ENCODE data around the gene BEX4.
"Not testable (repeated sequence)": the region's sequence is repeated elsewhere in the genome, so short reads cannot be mapped to it uniquely, and the experiment has no call there.

Gene BEX4

DNA sequence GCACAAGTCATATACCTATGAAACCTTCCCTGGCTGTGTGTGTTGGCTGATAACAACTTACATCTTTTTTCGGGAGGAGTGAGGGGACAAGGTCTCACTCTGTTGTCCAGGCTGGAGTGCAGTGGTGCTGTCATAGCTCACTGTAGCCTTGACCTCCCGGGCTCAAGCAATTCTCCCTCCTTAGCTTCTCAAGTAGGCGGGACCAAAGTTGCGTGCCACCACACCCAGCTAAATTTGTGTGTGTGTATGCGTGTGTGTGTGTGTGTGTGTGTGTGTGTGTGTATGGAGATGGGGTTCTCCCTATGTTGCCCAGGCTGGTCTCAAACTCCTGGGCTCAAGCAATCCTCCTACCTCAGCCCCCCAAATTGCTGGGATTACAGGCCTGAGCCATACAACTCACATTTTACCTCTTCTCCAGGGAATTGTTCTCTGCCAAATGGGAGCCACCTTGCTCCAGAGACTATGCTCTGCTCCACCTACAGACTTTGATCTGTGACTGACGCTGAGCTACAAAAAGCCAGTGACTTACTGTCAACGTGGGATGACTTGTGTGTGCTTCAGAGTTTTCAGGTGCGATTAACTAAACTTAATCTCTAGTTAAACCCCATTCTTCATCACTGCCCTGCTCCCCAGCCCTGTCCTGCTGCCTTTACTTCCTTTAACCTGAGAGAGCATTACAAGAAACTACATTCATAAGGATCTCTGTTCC lies 2.0 kb upstream of the BEX4 start:
- intact Hi-C loops (cut with micrococcal nuclease), result no loop called here
- Mint-ChIP-seq H3K9me3 (no peaks in the 10 kb centered on the region), H3K27ac (no peak overlapping the region), H3K36me3 (ENCODE audit: low read depth) (peaks cover 13% of the 10 kb centered on the region), H3K27me3 (no peaks in the 10 kb centered on the region), H3K4me1 (ENCODE audit: low read depth) (peaks cover 13% of the 10 kb centered on the region), H3K4me3 (no peak overlapping the region)

- Mint-ChIP-seq H3K4me1 (ENCODE audit: low read depth) (peaks cover 13% of the 10 kb centered on the region), H3K27ac (peak overlapping the region; percentile 93), H3K27me3 (peaks cover 4% of the 10 kb centered on the region), H3K9me3 (no peaks in the 10 kb centered on the region), H3K4me3 (peak overlapping the region; percentile 90), H3K36me3 (ENCODE audit: low read depth) (peaks cover 13% of the 10 kb centered on the region)
- intact Hi-C loops (cut with micrococcal nuclease), result no loop called here
These were observed 600 bp downstream of the BEX4 start for GRCh38 chrX:103215425-103215991.

GRCh38 chrX:103220511-103221323 lies 5.8 kb downstream of the BEX4 start:
- H3K9me3 Mint-ChIP-seq, result no peaks in the 10 kb centered on the region
- no peak overlapping the region for H3K27ac Mint-ChIP-seq
- no peak overlapping the region for H3K4me3 Mint-ChIP-seq
- H3K27me3 Mint-ChIP-seq, result peaks cover 10% of the 10 kb centered on the region
- H3K36me3 Mint-ChIP-seq (ENCODE audit: low read depth), result peaks cover 7% of the 10 kb centered on the region
- H3K4me1 Mint-ChIP-seq (ENCODE audit: low read depth), result peaks cover 6% of the 10 kb centered on the region
- intact Hi-C loops (cut with micrococcal nuclease), result no loop called here

- intact Hi-C loops (cut with micrococcal nuclease); H3K4me3 Mint-ChIP-seq; H3K27ac Mint-ChIP-seq; H3K4me1 Mint-ChIP-seq (ENCODE audit: low read depth); H3K27me3 Mint-ChIP-seq; H3K9me3 Mint-ChIP-seq; H3K36me3 Mint-ChIP-seq (ENCODE audit: low read depth): not testable (repeated sequence)
These were observed 11.0 kb downstream of the BEX4 start for GRCh38 chrX:103225918-103226317.

- Mint-ChIP-seq H3K27me3 (no peaks in the 10 kb centered on the region), H3K36me3 (ENCODE audit: low read depth) (no peaks in the 10 kb centered on the region), H3K27ac (no peak overlapping the region), H3K4me3 (no peak overlapping the region), H3K9me3 (no peaks in the 10 kb centered on the region), H3K4me1 (ENCODE audit: low read depth) (no peaks in the 10 kb centered on the region)
- intact Hi-C loops (cut with micrococcal nuclease), result no loop called here
These were observed 18.4 kb downstream of the BEX4 start for GRCh38 chrX:103233263-103233662.

DNA sequence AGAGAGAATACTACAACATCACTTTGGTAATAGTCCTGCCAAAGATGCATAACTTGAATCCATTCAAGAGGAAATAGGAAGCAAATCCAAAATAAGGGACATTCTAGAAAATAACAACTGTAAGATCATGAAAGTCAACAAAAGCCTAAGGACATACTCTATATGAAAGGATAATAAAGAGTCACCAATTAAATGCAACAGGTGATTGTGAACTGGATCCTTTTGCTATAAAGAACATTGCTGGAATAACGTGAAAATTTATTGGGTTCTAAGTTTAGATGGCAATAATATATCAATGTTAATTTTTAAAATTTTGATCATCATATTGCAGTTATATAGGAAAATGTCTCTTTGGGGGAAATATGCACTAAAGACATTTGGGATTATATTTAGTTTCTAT lies 20.0 kb downstream of the BEX4 start:
- intact Hi-C loops (cut with micrococcal nuclease), result no loop called here
- Mint-ChIP-seq H3K27me3 (no peaks in the 10 kb centered on the region), H3K4me3 (no peak overlapping the region), H3K4me1 (ENCODE audit: low read depth) (no peaks in the 10 kb centered on the region), H3K36me3 (ENCODE audit: low read depth) (no peaks in the 10 kb centered on the region), H3K9me3 (no peaks in the 10 kb centered on the region), H3K27ac (no peak overlapping the region)

DNA sequence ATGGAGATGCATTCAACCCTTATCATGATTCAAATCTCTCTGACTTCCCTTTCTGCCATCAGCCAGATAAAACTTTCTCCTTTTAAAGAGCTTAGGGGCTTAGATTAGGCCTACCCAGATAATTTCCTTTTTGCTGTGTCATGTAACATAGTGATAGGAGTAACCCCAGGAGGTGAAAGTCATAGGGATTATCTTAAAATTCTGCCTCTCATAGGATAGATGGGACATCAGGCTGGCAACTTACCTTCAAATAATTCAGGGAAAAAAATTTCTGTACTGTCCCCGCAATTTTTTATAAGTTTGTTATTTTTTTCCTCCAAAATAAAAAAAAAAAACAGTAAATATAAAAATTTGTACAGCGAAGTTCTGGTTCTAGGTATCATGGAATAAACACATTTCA lies 20.7 kb downstream of the BEX4 start:
- intact Hi-C loops (cut with micrococcal nuclease); H3K27ac Mint-ChIP-seq; H3K9me3 Mint-ChIP-seq; H3K4me3 Mint-ChIP-seq; H3K27me3 Mint-ChIP-seq; H3K4me1 Mint-ChIP-seq (ENCODE audit: low read depth); H3K36me3 Mint-ChIP-seq (ENCODE audit: low read depth): not testable (repeated sequence)

DNA sequence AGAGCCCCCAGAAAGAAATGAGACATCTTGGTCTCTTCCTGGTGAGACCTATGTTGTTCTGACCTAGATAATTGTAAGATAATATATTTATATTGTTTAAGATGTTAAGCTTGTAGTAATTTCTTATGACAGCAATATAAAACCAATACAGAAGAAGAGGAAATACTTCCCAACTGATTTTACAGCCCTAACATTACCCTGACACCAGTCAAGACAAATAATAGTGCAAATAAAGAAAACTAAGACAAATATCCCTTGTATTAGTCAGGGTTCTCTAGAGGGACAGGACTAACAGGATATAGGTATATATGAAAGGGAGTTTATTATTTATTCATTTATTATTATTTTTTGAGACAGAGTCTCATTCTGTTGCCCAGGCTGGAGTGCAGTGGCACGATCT lies 21.4 kb downstream of the BEX4 start:
- no peaks in the 10 kb centered on the region for H3K4me1 Mint-ChIP-seq (ENCODE audit: low read depth)
- no peak overlapping the region for H3K27ac Mint-ChIP-seq
- no peaks in the 10 kb centered on the region for H3K9me3 Mint-ChIP-seq
- H3K27me3 Mint-ChIP-seq, result no peaks in the 10 kb centered on the region
- intact Hi-C loops (cut with micrococcal nuclease), result no loop called here
- no peak overlapping the region for H3K4me3 Mint-ChIP-seq
- H3K36me3 Mint-ChIP-seq (ENCODE audit: low read depth), result no peaks in the 10 kb centered on the region

DNA sequence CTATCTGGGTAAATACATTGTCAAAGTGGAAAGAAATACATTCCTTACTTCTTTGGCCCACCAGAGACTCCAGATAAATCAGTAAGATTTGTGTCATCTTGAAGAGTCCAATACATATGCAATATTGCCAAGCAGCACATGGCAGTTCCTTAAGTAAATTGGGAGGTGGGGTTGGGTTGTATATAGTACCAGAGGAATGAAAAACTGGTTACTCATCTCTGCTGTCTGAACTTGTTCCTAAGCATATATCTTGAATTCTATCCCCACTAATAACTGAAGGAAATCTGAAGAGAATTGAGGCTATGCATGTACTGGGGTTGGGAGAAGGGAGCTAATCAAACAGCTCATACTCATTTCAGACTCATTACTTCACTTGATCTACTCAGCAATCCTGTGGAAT lies 25.2 kb downstream of the BEX4 start:
- no peak overlapping the region for H3K4me3 Mint-ChIP-seq

DNA sequence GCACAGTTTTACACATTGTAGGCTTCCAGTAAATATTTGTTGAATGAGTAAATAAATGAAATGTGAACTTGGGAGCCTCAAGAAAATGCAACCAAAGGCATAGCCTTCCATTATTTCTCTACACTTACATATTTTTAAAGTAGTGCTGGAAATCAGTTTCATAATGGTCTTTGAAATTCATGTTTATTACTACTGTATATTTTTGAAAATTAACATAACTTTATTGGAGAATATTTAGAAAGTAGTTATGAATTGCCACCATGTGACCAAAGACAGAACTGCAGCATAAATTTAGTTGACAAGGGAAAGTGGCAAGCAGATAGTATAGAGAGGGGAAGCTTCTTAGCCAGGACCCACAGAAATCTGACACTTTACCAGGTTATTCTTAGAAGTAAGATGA lies 33.6 kb downstream of the BEX4 start:
- intact Hi-C loops (cut with micrococcal nuclease), result loop anchor here (1.0 kb wide), 1 partner anchor 37 kb away; no protein-coding TSS in a partner anchor
- no peak overlapping the region for H3K4me3 Mint-ChIP-seq
- H3K27me3 Mint-ChIP-seq, result no peaks in the 10 kb centered on the region
- peaks cover 14% of the 10 kb centered on the region for H3K36me3 Mint-ChIP-seq (ENCODE audit: low read depth)
- peaks cover 3% of the 10 kb centered on the region for H3K4me1 Mint-ChIP-seq (ENCODE audit: low read depth)
- H3K9me3 Mint-ChIP-seq, result no peaks in the 10 kb centered on the region
- no peak overlapping the region for H3K27ac Mint-ChIP-seq

More for the DNA sequence above, 25.2 kb downstream of the BEX4 start:
- Mint-ChIP-seq H3K36me3 (ENCODE audit: low read depth) (no peaks in the 10 kb centered on the region), H3K4me1 (ENCODE audit: low read depth) (no peaks in the 10 kb centered on the region), H3K27ac (no peak overlapping the region), H3K9me3 (no peaks in the 10 kb centered on the region), H3K27me3 (peaks cover 3% of the 10 kb centered on the region)
- intact Hi-C loops (cut with micrococcal nuclease), result no loop called here

- Mint-ChIP-seq H3K4me3 (no peak overlapping the region), H3K9me3 (no peaks in the 10 kb centered on the region), H3K27me3 (no peaks in the 10 kb centered on the region), H3K27ac (no peak overlapping the region), H3K36me3 (ENCODE audit: low read depth) (peaks cover 26% of the 10 kb centered on the region), H3K4me1 (ENCODE audit: low read depth) (peaks cover 15% of the 10 kb centered on the region)
- intact Hi-C loops (cut with micrococcal nuclease), result loop anchor here (10.0 kb wide), 1 partner anchor 295 kb away; no protein-coding TSS in a partner anchor
These were observed 34.9 kb downstream of the BEX4 start for GRCh38 chrX:103249805-103250204.

DNA sequence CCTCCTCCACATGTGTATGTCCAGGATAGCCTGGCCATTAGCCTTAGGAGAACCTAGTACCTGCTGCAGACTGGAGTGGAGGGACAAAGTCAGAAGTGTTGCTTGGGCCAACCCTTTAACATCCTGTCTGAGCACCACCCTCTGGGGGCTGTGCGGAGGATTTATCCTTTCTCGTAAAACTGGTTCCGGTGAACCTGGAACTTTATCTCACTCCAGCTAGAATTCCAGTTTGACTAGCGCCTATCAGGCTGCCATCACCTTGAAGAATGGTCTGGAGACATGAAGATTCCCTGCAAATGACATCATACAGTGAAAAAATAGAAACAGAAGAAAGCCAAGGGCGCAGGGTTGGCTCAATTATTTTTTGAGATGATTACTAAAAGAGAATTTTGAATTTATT lies 36.1 kb downstream of the BEX4 start:
- no peaks in the 10 kb centered on the region for H3K9me3 Mint-ChIP-seq
- H3K36me3 Mint-ChIP-seq (ENCODE audit: low read depth), result peaks cover 29% of the 10 kb centered on the region
- H3K4me1 Mint-ChIP-seq (ENCODE audit: low read depth), result peaks cover 19% of the 10 kb centered on the region
- H3K27ac Mint-ChIP-seq, result no peak overlapping the region
- intact Hi-C loops (cut with micrococcal nuclease), result loop anchor here (10.0 kb wide), 1 partner anchor 296 kb away; no protein-coding TSS in a partner anchor
- no peak overlapping the region for H3K4me3 Mint-ChIP-seq
- no peaks in the 10 kb centered on the region for H3K27me3 Mint-ChIP-seq

DNA sequence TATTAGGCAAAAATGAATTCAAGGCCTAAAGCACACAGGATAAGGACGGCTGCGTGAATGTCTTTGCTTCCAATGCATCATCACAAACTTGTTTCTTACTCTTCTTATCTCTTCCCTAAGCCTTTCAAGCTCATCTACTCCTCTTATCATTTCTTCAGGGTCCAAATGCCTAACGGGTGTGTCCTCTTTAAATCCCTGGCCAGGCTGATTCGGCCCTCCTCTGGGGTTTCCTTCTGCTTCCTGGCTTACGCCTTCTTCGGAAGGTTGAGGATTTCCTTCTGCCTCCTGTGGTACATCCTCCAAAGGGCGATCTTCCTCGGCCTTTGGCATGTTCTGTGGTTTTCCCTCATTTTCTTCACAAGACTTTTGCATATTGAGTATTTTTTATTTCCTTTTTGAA lies 38.7 kb downstream of the BEX4 start:
- Mint-ChIP-seq H3K4me1 (ENCODE audit: low read depth) (peaks cover 24% of the 10 kb centered on the region), H3K27me3 (no peaks in the 10 kb centered on the region), H3K27ac (peak overlapping the region; percentile 90), H3K36me3 (ENCODE audit: low read depth) (peaks cover 29% of the 10 kb centered on the region), H3K9me3 (no peaks in the 10 kb centered on the region), H3K4me3 (peak overlapping the region; percentile 97)
- intact Hi-C loops (cut with micrococcal nuclease), result loop anchor here (10.0 kb wide), 1 partner anchor 299 kb away; no protein-coding TSS in a partner anchor

GRCh38 chrX:103254171-103254824 lies 39.4 kb downstream of the BEX4 start:
- peak overlapping the region; percentile 97 for H3K4me3 Mint-ChIP-seq
- H3K9me3 Mint-ChIP-seq, result no peaks in the 10 kb centered on the region
- H3K36me3 Mint-ChIP-seq (ENCODE audit: low read depth), result peaks cover 29% of the 10 kb centered on the region
- peaks cover 24% of the 10 kb centered on the region for H3K4me1 Mint-ChIP-seq (ENCODE audit: low read depth)
- H3K27me3 Mint-ChIP-seq, result no peaks in the 10 kb centered on the region
- intact Hi-C loops (cut with micrococcal nuclease), result loop anchor here (10.0 kb wide), 1 partner anchor 299 kb away; no protein-coding TSS in a partner anchor
- peak overlapping the region; percentile 90 for H3K27ac Mint-ChIP-seq

Measured in dendritic cell treated with granulocyte-macrophage colony-stimulating factor and Interleukin-4, amounts not matched to agents 40 ng/mL and 50 ng/mL, for 4 days (primary cell).